HepG2 (cell line): ENCODE results near the gene TBC1D1. TPM values are rescaled to one million over a fixed set of nuclear protein-coding genes. Genes with fewer than 3 reads are reported as not detected.

ENCODE experiments used
- GTF2F1 ChIP-seq: fragments of 150-350 bp; IDR thresholded peaks from 2 replicates; pipeline ENCODE4 v1.6.1; 2014; ENCODE audit warnings: low read length
- HNRNPH1 ChIP-seq: fragments of 200-400 bp; formaldehyde crosslinking; optimal IDR thresholded peaks from 2 replicates; pipeline ENCODE3; 2017; ENCODE audit warnings: mild to moderate bottlenecking, low read depth, low read length
- HOMEZ ChIP-seq: IDR thresholded peaks from 2 replicates; pipeline ENCODE4 v1.6.1; 2016; ENCODE audit warnings: low read depth
- KLF16 ChIP-seq, 2 experiments: sonication (generic) in 1 of 2; formaldehyde crosslinking in 1 of 2; IDR thresholded peaks; 2 replicates each; pipeline versions ENCODE4 v1.6.1 to v1.8.0; 2016 to 2023; ENCODE audit warnings: missing genetic modification reagents in 2 of 2, missing compliant biosample characterization in 1 of 2
- PBX2 ChIP-seq: IDR thresholded peaks from 2 replicates; pipeline ENCODE4 v1.6.1; 2016; ENCODE audit warnings: control low read depth
- RARG ChIP-seq: sonication (generic); formaldehyde crosslinking; IDR thresholded peaks from 2 replicates; pipeline ENCODE4 v1.4.0; 2020; ENCODE audit warnings: low read depth, mild to moderate bottlenecking, missing genetic modification reagents
- SOX6 ChIP-seq, 2 experiments: fragments of 450-650 bp in 1 of 2; sonication (generic) in 1 of 2; formaldehyde crosslinking in 1 of 2; IDR thresholded peaks; 2 replicates each; pipeline versions ENCODE4 v1.4.0 to v1.6.1; 2017 to 2020; ENCODE audit warnings: antibody characterized with exemption in 1 of 2, mild to moderate bottlenecking in 1 of 2, missing genetic modification reagents in 1 of 2
- SRSF9 ChIP-seq: fragments of 200-400 bp; formaldehyde crosslinking; IDR thresholded peaks from 2 replicates; pipeline ENCODE4 v1.6.1; 2018; ENCODE audit warnings: borderline replicate concordance, mild to moderate bottlenecking, low read depth, low read length; ENCODE audit not compliant: insufficient read depth, poor library complexity, severe bottlenecking
- TFDP1 ChIP-seq: IDR thresholded peaks from 2 replicates; pipeline ENCODE4 v1.6.1; 2016; ENCODE audit warnings: missing compliant biosample characterization, missing genetic modification reagents, borderline replicate concordance
- TFDP2 ChIP-seq: sonication (generic); formaldehyde crosslinking; IDR thresholded peaks from 2 replicates; pipeline ENCODE4 v1.4.0; 2020; ENCODE audit warnings: missing genetic modification reagents
- XRCC5 ChIP-seq: fragments of 200-400 bp; formaldehyde crosslinking; optimal IDR thresholded peaks from 2 replicates; pipeline ENCODE3; 2017; ENCODE audit warnings: mild to moderate bottlenecking, low read length
- ZNF407 ChIP-seq: sonication (generic); formaldehyde crosslinking; IDR thresholded peaks from one replicate; pipeline ENCODE4 v1.5.1; 2020; ENCODE audit warnings: mild to moderate bottlenecking, missing genetic modification reagents; ENCODE audit errors: not compliant biosample characterization
- ZNF484 ChIP-seq: sonication (generic); formaldehyde crosslinking; IDR thresholded peaks from 2 replicates; pipeline ENCODE4 v1.5.1; 2020; ENCODE audit warnings: mild to moderate bottlenecking, low read depth, missing genetic modification reagents, borderline replicate concordance
- ZNF670 ChIP-seq: sonication (generic); formaldehyde crosslinking; IDR thresholded peaks from 2 replicates; pipeline ENCODE4 v1.8.0; 2022; ENCODE audit warnings: mild to moderate bottlenecking, missing genetic modification reagents, borderline replicate concordance
- ZNF776 ChIP-seq: sonication (generic); formaldehyde crosslinking; IDR thresholded peaks from 2 replicates; pipeline ENCODE4 v1.4.0; 2020; ENCODE audit warnings: mild to moderate bottlenecking, missing genetic modification reagents
- polyA plus RNA-seq, 8 experiments: library from polyadenylated mRNA; depleted of rRNA in 3 of 8; stranded (reverse) in 7 of 8; unstranded in 1 of 8; fragments of >200 nt; fragmentation: Illumina TruSeq in 4 of 8; extraction: Trizol in 4 of 8; gene quantifications; 2 replicates each; pipeline versions ENCODE4 v1.2.1 to v1.2.3, GENCODE V29; 2011 to 2016; ENCODE audit warnings: low read depth in 4 of 8, missing spikeins in 1 of 8, mixed read lengths in 1 of 8; ENCODE audit not compliant: insufficient read depth in 1 of 8
- total RNA-seq, 5 experiments: library from RNA; depleted of rRNA; stranded (reverse); fragments of >200 nt; fragmentation: Illumina TruSeq; extraction: Trizol; gene quantifications; 2 replicates each; pipeline ENCODE4 v1.2.3, GENCODE V29; 2016; ENCODE audit warnings: low read depth in 1 of 5

TBC1D1 gene
- total and polyA plus RNA-seq, 2 of the 13 experiments (the other 11 are each of a cell fraction or from before 2014, with no cell fraction given): 37.3 to 62.8 TPM

GRCh38 chr4:38162240-38162784 is 271.4 kb downstream of the TBC1D1 start (continued):
- TF ChIP-seq ZNF407 (CRISPR knock-in tag): no peak
- peak; percentile 82 for TF ChIP-seq TFDP2 (CRISPR knock-in tag)
- TF ChIP-seq HOMEZ (CRISPR knock-in tag): peak; percentile 79; the same call in 1 of the 2 replicates
- TF ChIP-seq SRSF9: no peak
- no peak for TF ChIP-seq ZNF484 (CRISPR knock-in tag)
- no peak for TF ChIP-seq PBX2
- no peak for TF ChIP-seq ZNF776 (CRISPR knock-in tag)
- TF ChIP-seq TFDP1: peak; percentile 89
- TF ChIP-seq ZNF670 (CRISPR knock-in tag): peak; percentile 80
- TF ChIP-seq HNRNPH1: no peak
- no peak for TF ChIP-seq RARG
- no peak for TF ChIP-seq GTF2F1
- TF ChIP-seq XRCC5: peak; percentile 35
- TF ChIP-seq KLF16 (CRISPR knock-in tag; IDR thresholded peaks at IDR 0.05): peak in 1 of 2 experiments; percentile 91; a peak in 2 of 4 replicates
- no peak for TF ChIP-seq SOX6 (IDR thresholded peaks at IDR 0.05)
- peak; percentile 97 for TF ChIP-seq SOX6 (CRISPR knock-in tag; IDR thresholded peaks at IDR 0.05)
